Activated T-cell treated with anti-CD3 and anti-CD28 coated beads, Interleukin-2, amount 50 U/mL, for 1 hour (primary cell): ENCODE data around the gene SERPINE1.
"Not testable (repeated sequence)": the region's sequence is repeated elsewhere in the genome, so short reads cannot be mapped to it uniquely, and the experiment has no call there.

Experiments
- DNase-seq: peaks from one replicate; pipeline ENCODE4 v3.0.0-alpha.2; 2020

The SERPINE1 gene

DNA sequence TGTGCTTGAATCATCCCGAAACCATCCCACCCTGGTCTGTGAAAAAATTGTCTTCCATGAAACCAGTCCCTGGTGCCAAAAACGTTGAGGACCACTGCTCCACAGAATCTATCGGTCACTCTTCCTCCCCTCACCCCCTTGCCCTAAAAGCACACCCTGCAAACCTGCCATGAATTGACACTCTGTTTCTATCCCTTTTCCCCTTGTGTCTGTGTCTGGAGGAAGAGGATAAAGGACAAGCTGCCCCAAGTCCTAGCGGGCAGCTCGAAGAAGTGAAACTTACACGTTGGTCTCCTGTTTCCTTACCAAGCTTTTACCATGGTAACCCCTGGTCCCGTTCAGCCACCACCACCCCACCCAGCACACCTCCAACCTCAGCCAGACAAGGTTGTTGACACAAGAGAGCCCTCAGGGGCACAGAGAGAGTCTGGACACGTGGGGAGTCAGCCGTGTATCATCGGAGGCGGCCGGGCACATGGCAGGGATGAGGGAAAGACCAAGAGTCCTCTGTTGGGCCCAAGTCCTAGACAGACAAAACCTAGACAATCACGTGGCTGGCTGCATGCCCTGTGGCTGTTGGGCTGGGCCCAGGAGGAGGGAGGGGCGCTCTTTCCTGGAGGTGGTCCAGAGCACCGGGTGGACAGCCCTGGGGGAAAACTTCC is 784 bp upstream of the SERPINE1 start:
- no peak for DNase-seq

GRCh38 chr7:101127460-101128039 is 646 bp downstream of the SERPINE1 start:
- no peak for DNase-seq

GRCh38 chr7:101128040-101128834 is 1.3 kb downstream of the SERPINE1 start:
- DNase-seq = no peak

DNA sequence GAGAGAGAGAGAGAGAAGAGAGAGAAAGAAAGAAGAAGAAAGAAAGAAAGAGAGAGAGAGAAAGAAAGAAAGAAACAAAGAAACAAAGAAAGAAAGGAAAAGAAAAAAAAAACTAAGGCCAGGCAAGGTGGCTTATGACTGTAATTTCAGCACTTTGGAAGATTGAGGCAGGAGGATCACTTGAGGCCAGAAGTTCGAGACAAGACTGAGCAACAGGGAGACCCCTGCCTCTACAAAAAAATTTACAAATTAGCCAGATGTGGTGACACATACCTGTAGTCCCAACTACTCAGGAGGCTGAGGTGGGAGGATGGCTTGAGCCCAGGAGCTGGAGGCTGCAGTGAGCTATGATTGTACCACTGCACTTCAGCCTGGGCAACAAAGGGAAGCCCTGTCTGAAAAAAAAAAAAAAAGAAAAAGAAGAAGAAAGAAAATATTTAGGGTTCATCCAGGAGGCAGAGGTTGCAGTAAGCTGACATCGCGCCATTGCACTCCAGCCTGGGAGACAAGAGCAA is 2.8 kb downstream of the SERPINE1 start:
- no peak for DNase-seq

GRCh38 chr7:101132626-101133600 is 6.0 kb downstream of the SERPINE1 start:
- not testable (repeated sequence) for DNase-seq

DNA sequence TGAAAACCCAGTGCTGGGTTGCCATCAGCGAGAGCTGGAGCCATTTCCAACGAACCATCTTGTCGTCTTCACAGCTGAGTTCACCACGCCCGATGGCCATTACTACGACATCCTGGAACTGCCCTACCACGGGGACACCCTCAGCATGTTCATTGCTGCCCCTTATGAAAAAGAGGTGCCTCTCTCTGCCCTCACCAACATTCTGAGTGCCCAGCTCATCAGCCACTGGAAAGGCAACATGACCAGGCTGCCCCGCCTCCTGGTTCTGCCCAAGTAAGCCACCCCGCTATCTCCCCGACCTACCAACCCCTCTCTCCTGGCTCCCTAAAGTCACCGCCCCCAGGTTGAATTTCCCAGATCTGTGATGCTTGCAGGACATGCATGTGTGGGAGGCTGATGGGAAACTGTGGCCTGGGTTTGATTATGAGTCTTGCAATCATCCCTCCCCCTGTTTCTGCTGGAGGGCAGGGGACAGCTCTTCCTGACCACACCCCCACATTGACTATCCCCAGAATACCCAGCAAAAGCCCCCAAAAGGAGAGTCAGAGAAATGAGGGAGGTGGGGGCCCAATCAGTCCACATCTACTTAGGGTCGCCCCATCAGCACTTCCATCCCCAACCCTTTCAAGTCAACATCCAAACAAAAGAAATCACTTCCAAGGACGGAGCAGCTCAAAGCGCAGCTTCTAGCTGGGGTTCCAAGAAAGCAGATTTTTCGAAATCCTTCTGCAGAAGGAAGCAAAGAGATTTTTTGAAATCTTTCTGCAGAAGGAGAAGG is 6.9 kb downstream of the SERPINE1 start:
- DNase-seq = no peak

GRCh38 chr7:101134399-101134980 is 7.6 kb downstream of the SERPINE1 start:
- DNase-seq = no peak

DNA sequence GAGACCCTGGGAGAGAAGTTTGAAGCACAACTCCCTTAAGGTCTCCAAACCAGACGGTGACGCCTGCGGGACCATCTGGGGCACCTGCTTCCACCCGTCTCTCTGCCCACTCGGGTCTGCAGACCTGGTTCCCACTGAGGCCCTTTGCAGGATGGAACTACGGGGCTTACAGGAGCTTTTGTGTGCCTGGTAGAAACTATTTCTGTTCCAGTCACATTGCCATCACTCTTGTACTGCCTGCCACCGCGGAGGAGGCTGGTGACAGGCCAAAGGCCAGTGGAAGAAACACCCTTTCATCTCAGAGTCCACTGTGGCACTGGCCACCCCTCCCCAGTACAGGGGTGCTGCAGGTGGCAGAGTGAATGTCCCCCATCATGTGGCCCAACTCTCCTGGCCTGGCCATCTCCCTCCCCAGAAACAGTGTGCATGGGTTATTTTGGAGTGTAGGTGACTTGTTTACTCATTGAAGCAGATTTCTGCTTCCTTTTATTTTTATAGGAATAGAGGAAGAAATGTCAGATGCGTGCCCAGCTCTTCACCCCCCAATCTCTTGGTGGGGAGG is 10.8 kb downstream of the SERPINE1 start:
- DNase-seq = no peak

DNA sequence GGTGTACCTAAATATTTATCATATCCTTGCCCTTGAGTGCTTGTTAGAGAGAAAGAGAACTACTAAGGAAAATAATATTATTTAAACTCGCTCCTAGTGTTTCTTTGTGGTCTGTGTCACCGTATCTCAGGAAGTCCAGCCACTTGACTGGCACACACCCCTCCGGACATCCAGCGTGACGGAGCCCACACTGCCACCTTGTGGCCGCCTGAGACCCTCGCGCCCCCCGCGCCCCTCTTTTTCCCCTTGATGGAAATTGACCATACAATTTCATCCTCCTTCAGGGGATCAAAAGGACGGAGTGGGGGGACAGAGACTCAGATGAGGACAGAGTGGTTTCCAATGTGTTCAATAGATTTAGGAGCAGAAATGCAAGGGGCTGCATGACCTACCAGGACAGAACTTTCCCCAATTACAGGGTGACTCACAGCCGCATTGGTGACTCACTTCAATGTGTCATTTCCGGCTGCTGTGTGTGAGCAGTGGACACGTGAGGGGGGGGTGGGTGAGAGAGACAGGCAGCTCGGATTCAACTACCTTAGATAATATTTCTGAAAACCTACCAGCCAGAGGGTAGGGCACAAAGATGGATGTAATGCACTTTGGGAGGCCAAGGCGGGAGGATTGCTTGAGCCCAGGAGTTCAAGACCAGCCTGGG is 11.4 kb downstream of the SERPINE1 start:
- peak; percentile 75 for DNase-seq

GRCh38 chr7:101140339-101140699 is 13.4 kb downstream of the SERPINE1 start:
- no peak for DNase-seq

- no peak for DNase-seq
These were observed 14.0 kb downstream of the SERPINE1 start for GRCh38 chr7:101140746-101141382.

DNA sequence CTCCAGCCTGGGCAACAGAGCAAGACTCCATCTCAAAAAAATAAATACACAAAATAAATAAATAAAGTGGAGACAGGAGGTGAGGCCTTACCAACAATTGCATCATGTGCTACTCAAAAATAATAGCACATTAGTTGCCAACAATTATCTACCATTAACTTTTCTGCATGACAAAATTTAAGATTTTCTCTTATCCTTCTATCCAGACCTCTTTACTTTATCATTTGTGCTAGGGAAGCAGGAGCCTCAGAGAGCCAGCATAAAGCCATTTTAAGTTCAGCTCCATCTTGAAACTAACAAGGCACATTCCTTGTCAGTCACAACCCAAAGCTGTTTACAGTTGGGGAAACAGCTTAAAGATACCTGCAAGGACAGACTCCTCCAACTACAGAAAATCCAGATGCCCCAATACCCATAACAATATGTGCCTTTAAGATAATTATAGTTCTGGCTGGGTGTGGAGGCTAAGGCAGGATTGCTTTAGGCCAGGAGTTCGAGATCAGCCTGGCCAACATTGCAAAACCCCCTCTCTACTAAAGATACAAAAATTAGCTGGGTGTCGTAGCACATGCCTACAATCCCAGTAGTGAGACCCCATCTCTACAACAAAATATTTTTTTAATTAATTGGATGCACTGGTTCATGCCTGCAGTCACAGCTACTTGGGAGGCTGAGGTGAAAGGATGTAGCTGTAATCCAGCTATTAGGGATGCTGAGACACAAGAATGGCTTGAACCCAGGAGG is 25.2 kb downstream of the SERPINE1 start:
- DNase-seq = no peak

DNA sequence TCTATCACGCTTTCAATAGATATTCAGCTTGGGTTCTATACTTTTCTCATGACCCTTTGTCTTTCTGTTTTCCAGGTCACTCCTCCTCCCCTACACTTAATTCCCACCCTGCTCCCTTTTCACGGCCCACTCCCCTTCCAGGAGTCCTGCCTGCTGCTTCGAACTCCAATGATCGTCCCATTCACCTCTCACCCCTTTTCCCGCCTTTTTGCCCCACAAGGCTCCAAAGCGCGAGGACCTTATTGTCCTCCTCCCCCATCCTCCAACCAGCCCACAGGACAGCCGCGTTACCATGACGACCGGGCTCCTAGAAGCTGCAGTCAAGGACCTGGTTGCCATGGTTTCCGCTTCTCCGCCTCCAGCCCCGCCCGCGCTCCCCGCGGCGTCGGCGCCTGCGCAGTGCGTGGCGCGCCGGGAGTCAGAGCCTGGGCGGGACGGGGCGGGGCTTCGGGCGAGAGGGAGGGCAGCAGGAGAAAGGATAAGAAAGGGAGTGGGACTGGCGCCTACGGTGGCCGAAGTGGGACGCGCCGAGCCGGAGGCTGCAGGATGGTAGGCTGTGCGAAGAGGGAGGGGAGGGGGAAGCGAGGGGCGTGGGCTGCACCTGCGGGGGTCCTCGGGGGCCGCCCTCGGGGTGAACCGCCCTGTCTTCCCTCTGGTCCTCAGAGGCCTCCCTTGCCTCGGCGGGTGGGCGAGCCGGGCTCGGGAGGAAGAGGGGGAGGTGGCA is 27.2 kb downstream of the SERPINE1 start, which contains the start of gene AP1S1:
AP1S1 (plus strand) TSS at position 508 of the 724 bp plus-strand sequence; CDS start at position 547, 39 bp downstream.
- peak; percentile 92 for DNase-seq

- no peak for DNase-seq
These were observed 27.8 kb downstream of the SERPINE1 start for GRCh38 chr7:101154693-101155102.

DNA sequence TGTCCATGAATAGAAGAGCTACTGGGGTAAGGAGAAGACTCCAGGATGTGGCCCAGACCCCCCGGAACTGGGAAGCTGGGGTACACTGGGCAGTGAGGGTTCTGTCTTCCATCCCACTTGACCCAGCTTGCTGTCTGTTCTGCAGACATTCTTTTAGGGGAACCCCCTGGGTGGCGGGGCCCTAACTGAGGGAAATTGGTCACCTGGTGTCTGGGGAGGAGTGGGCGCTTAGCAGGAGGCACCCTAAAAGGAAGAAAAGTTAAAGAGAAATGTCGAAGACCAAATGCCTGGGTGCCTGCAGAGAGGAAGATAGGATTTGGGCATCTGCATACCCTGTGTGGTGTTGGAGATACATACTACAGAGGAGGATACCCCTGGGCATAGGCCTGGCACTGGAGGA is 28.4 kb downstream of the SERPINE1 start:
- DNase-seq = no peak

- DNase-seq = no peak
These were observed 29.4 kb downstream of the SERPINE1 start for GRCh38 chr7:101156277-101156676.

DNA sequence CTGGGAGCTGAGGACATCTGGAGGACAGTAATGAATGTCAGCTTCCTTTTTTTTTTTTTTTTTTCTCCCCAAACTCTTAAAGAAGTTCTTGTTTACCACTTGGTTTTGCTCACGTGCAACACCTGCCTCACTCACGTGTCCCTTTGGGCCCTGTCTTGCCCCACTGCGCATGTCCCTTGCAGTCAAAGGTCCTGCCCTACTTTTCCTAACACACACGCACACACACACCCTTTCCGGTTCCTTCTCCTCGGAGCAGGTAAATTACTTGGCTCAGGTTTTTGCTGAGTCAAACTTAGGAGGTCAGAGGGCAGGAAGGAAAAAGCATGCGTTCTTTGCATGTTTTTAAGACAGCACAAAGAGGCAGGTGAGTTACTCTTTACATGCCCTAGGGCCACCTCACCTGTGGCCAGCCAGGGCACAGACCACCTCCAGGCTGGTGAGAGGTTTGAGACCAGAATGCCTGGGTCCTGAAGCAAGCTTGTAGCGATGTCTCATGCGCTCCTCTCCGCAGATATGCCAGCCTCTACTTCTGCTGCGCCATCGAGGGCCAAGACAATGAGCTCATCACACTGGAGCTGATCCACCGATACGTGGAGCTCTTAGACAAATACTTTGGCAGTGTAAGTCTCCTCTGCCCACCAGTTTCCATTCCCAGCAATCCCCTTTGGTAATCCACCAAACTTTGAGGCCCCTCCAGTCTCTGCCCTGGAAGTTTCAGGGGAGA is 30.1 kb downstream of the SERPINE1 start:
- no peak for DNase-seq
